ENCODE data around the gene RIC8B.

DNA sequence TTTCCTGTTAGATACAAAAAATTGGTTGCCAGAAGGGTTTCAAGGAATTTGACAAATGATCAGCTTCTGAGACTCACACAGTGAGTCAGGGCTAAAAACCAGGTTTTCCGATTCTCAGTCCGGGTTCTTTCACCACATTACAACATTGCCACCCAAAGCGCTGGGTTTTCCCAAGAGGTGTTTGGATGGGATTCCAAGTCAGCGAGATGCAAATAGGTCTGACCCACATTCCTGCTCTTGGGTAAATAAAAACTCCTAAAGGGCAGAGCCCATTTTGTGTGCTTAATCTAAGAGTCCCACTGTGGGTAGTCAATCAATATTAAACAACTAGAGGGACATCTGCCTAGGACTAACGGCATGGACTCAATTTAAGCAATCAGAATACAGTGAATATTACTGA lies 5.4 kb upstream of the RIC8B start:
- TF ChIP-seq ZNF274 (IDR thresholded peaks at IDR 0.05; ENCODE audit: low read depth, low read length) (no peak), YY1 (IDR thresholded peaks at IDR 0.05; ENCODE audit: insufficient read depth, insufficient read length) (no peak), SUZ12 (IDR thresholded peaks at IDR 0.05; ENCODE audit: extremely low read depth, insufficient read depth, insufficient read length) (no peak)
